Ovary (tissue), 3 donors: ENCODE measurements around the gene GRIK4.

Source experiments
- CTCF ChIP-seq, 3 donors: fragments of 450-650 bp in 2 of 3; fragments of 200-600 bp in 1 of 3; IDR thresholded peaks; one replicate each; pipeline versions ENCODE4 v1.5.1 to v1.8.0; 2016 to 2022; ENCODE audit warnings: antibody characterized with exemption in 3 of 3, mild to moderate bottlenecking in 1 of 3
- POLR2A ChIP-seq: fragments of 450-650 bp; IDR thresholded peaks from one replicate; pipeline ENCODE4 v1.6.1; 2017; ENCODE audit warnings: antibody characterized with exemption, mild to moderate bottlenecking, moderate library complexity
- donor health status: DM: no; HTN: no; CAD: no.

GRCh38 chr11:120720760-120721159 is 209.2 kb downstream of the GRIK4 start:
- TF ChIP-seq POLR2A (no peak), CTCF (IDR thresholded peaks at IDR 0.05) (no peak)
